ENCODE results near the gene ISOC1.

The ISOC1 gene

DNA sequence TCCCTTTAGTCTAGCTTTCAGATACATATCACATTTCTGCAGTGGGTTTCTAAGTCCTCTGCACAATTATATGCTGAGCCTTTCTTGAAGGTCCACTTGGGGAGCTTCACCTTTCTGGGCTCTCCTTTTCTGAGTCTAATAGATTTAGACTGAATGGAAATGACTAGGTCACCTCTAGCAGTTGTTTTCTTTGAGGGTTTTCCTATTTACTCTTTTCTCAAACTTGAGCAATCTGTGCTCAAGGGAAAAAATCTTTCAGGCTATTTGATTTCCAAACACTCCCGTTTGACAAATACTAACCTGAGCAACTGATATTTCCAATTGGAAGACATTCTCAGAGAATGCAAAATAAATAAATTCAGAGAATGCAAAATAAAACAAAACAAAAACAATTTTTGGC, 39.0 kb downstream of the ISOC1 start:
- no peak for ATAC-seq
- DNase-seq = no peak

DNA sequence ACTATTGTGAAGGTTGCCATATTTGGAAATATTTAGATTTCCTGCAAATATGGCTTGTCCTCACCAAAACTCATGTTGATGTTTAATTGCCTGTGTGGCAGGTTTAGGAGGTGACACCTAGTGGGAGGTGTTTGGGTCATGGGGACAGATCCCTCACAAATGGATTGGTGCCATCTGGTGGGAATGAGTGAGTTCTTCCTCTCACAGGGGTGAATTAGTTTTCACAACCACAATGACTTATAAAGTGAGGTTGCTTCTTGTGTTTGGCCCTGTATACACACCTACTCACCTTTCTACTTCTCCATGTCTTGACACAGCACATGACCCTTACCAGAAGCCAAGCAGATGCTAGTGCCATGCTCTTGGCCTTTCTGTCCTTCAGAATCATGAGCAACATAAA, 41.1 kb downstream of the ISOC1 start:
- peak; percentile 28 for ATAC-seq
- no peak for DNase-seq

DNA sequence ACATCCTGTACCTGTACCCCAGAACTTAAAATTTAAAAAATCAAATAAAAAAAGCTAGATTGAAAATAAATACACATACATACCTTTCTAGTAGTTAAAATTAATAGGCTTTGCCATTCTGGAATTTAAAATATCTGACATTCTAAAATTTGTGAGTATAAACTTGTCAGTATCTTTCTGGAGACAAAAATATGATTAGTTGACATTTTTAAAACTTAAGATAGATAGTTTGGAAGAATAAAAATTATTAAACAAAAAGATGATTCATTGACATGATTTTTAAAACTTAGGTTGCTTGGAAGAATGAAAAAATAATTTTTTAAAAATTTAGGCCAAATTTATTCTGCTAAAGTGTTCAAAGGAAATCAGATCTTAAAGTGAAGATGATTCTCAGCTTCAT, 43.1 kb downstream of the ISOC1 start:
- DNase-seq = no peak
- no peak for ATAC-seq

GRCh38 chr5:129141078-129141477, 46.5 kb downstream of the ISOC1 start:
- DNase-seq (no peak), ATAC-seq (no peak)

DNA sequence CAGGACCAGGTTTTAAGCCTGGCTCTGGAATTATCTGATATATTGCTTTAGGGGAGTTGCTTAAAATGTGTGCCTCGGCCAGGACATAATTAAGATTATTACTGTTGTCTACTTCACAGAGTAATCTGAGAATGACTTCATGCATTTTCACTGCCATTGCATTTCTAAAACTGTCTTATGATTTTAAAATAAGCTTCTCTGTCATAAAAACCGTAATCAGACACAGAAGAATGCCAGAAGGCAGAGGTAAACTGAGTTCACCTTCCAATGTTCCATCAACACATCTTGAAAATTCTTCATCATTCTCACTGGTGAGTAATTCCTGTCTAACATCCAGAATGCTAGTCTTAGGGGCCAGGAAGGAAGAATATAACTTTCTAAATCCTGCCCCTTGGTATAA, 47.1 kb downstream of the ISOC1 start:
- ATAC-seq = no peak
- DNase-seq = no peak

GRCh38 chr5:129155876-129156275, 61.3 kb downstream of the ISOC1 start:
- no peak for DNase-seq
- no peak for ATAC-seq

DNA sequence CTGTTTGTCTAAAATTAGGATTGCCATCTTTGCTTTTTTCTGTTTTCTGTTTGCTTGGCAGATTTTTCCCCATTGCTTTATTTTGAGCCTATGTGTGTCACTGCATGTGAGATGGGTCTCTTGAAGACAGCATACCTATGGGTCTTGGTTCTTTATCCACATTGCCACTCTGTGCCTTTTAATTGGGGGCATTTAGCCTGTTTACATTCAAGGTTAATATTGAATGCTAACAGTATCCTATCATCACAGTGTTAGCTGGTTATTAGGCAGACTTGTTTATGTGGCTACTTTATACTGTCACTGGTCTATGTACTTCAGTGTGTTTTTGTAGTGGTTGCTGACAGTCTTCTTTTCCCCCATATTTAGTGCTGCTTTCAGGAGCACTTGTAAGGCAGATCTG, 67.3 kb downstream of the ISOC1 start:
- DNase-seq = no peak
- no peak for ATAC-seq

Data from stimulated activated naive CD8-positive, alpha-beta T cell treated with anti-CD3 and anti-CD28 coated beads, Interleukin-15, Interleukin-2, amounts not matched to agents 100 U/mL and 50 U/mL, for 24 hours (primary cell).